SJCRH30 (cell line): ENCODE measurements around the gene CYB5R2. TPM values are rescaled to one million over a fixed set of nuclear protein-coding genes. Genes with fewer than 3 reads are reported as not detected.
A peak's percentile ranks its signal among the peaks of the same experiment; 100 is the strongest.

ENCODE experiments used
- DNase-seq, 2 experiments: peaks; one replicate each; pipeline ENCODE4 v3.0.0-alpha.2; 2015 to 2020
- H3K27ac ChIP-seq: fragments of 250-450 bp; sonication (Bioruptor Pico); 2 replicates; pipeline ENCODE4 v1.5.1; 2020; ENCODE audit warnings: mild to moderate bottlenecking, moderate library complexity
- H3K27me3 ChIP-seq: fragments of 250-450 bp; sonication (Bioruptor Pico); 2 replicates; pipeline ENCODE4 v1.5.1; 2020; ENCODE audit warnings: mild to moderate bottlenecking, moderate library complexity
- H3K36me3 ChIP-seq: fragments of 250-450 bp; sonication (Bioruptor Pico); 2 replicates; pipeline ENCODE4 v1.5.1; 2020; ENCODE audit warnings: mild to moderate bottlenecking, moderate library complexity
- H3K4me1 ChIP-seq: fragments of 250-450 bp; sonication (Bioruptor Pico); 2 replicates; pipeline ENCODE4 v1.5.1; 2020; ENCODE audit warnings: mild to moderate bottlenecking, moderate library complexity
- H3K4me3 ChIP-seq: fragments of 250-450 bp; sonication (Bioruptor Pico); 2 replicates; pipeline ENCODE4 v1.5.1; 2020; ENCODE audit warnings: mild to moderate bottlenecking, moderate library complexity
- H3K9me3 ChIP-seq: fragments of 250-450 bp; sonication (Bioruptor Pico); replicated peaks from 2 replicates; pipeline ENCODE4 v1.5.1; 2020; ENCODE audit warnings: mild to moderate bottlenecking, moderate library complexity
- total RNA-seq: library from RNA; depleted of rRNA; stranded (reverse); fragments of >200 nt; shearing (Covaris generic); gene quantifications from 2 replicates; pipeline ENCODE4 v1.2.3, GENCODE V29; 2014

CYB5R2 gene
- total RNA-seq, 1 experiment from 2014 or later: not detected

DNA sequence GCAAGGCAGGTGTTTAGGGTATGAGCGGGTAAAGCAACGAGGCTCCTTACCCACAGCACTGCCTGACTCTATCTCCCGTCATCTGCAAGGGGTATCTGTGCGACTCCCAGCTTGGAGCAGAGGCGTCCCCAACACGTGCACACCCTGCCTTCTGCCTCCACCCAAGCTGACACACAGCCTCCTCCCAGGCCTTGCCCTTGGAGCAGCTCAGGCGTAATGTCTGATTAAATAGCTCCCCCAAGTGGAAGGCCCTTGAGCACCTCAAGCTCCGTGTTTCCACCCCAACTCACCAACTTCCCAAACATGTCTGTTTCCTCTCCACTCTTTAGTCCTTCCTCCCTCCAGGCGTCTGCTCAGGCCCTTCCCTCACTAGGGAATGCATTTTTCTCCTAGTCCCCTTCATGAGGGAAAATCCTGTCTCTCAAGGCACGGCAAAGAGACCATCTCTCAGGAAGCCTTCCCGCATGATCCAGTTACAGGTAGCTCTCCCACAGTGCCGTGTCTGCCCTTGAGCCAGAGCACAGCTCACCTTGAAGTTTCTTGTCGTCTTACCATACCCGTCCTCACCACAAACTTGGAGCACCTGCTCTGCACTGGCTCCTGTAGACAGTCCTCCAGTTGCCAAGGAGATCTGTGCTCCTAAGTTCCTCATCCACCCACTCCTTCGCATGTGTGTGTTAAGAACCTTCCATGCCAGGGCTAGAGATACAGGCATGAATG lies 15.8 kb downstream of the CYB5R2 start:
- Histone ChIP-seq H3K4me3 (no peak overlapping the region), H3K27ac (no peak overlapping the region), H3K27me3 (no peaks in the 10 kb centered on the region), H3K9me3 (no peaks in the 10 kb centered on the region), H3K4me1 (no peaks in the 10 kb centered on the region), H3K36me3 (no peaks in the 10 kb centered on the region)
- peak; percentile 40 to 62 for DNase-seq

DNA sequence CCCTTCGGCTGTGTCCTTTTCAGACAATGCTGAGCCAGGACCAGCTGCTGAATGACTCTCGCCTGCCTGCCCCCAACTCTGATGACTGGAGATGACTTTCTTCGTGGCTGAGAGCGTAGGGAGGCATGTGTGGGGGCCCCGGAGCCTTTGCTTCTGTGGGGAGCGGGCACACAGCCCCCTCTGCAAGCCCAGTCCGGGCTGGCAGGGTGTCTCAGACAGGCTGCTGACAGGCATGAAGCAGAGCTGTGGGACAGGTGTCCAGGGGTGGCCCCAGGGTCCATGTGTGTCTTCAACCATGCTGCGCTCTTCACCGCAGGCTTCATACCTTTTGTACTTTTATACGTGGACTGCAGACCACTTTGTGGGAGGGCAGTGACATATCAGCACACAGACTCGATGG lies 16.6 kb downstream of the CYB5R2 start:
- H3K36me3 ChIP-seq: no peaks in the 10 kb centered on the region
- H3K27ac ChIP-seq: no peak overlapping the region
- DNase-seq: no peak
- no peaks in the 10 kb centered on the region for H3K4me1 ChIP-seq
- H3K27me3 ChIP-seq: no peaks in the 10 kb centered on the region
- H3K9me3 ChIP-seq: no peaks in the 10 kb centered on the region
- no peak overlapping the region for H3K4me3 ChIP-seq

DNA sequence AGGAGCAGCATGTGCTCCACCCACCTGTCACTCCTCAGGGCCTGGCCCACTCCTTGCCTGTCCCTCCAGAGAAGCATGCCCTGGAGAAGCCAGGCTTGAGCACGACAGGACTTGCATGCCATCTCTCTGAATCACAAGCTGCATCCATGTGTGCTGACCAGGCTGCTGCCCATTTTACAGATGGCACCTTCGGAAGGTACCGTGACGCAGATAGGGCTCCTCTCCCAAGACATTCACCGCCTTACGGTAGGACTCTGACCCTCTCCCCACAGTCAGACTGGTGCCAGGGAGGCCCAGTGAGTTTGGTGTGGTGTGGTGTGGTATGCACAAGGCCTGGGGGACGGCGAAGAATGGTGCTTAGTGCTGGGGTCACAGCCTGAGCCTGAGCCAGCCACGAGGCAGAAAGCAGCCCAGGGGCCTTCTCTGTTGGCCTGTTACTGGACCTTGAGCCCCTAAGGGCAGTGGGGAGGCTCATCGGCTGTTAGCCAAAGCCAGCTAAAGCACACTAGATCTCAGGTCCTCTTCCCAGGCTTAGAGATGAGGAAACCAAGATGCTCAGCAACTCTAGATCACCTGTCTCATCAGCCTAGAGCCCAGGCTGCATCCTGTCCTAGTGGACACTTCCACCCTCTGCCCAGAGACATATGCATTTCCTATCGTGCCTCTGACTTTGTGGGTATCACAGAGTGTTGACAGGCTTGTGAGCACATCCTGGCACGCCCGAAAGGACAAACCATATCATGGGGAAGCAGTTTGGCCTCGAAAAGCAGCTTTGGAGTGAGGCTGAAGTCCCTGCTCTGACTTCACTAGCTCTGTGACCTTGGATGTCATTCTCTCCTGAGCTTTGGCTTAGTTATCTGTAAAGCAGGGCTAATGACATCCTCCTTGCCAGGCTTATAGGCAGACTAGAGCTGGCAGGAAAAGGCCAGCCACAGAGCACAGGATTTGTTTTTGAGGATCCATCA lies 17.8 kb downstream of the CYB5R2 start:
- H3K27ac ChIP-seq: no peak overlapping the region
- no peak for DNase-seq

DNA sequence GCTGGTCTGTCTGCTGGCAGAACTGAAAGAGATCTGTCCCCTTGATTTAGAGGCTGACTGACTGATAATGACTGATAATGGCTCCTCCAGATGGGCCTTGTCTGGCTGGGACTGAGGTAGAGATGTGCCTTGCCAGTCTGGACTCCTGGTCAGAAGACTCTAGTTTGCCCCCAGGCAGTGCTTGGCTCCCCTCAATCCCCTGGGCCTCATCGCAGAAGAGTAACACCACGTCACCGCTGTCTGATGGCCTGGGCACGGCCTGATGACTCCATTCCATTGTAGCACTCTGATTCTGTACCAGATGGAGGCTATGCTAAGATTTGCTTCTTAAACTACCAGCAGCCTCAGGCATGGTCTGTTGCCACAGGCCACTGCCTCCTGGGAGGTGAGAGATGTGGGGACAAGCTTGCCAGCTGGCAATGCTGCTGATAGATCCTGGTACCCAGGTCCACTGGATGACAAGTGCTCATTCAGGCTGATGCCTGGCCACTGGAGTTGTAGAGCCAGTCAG lies 19.1 kb downstream of the CYB5R2 start:
- H3K4me1 ChIP-seq: no peaks in the 10 kb centered on the region; the same call in 1 of the 2 replicates
- no peak overlapping the region for H3K4me3 ChIP-seq
- no peak for DNase-seq
- H3K9me3 ChIP-seq: no peaks in the 10 kb centered on the region
- H3K27me3 ChIP-seq: no peaks in the 10 kb centered on the region
- no peak overlapping the region for H3K27ac ChIP-seq
- H3K36me3 ChIP-seq: no peaks in the 10 kb centered on the region

More for the DNA sequence above, 17.8 kb downstream of the CYB5R2 start:
- no peaks in the 10 kb centered on the region for H3K27me3 ChIP-seq
- H3K36me3 ChIP-seq: no peaks in the 10 kb centered on the region
- no peaks in the 10 kb centered on the region for H3K9me3 ChIP-seq
- no peaks in the 10 kb centered on the region; the same call in 1 of the 2 replicates for H3K4me1 ChIP-seq
- H3K4me3 ChIP-seq: no peak overlapping the region

DNA sequence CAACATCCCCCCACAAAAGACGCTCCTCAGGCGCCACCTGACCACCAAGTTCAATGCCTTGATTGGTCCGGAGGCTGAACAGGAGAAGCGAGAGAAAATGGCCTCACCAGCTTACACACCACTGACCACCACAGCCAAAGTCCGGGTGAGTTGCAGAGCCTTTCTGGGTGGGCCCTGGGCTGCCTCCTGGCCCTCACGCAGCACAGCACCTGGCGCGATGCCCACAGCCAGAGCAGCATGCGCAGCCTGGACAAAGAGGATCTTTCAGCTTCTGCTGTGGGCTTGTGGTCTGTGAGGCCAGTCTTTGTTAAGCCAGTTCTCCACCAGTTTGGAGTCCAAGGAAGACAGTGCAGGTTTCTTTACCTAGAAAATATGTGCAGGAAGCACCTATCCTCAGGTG lies 21.6 kb downstream of the CYB5R2 start:
- DNase-seq: peak in 1 of 2 experiments; percentile 22
- Histone ChIP-seq H3K36me3 (no peaks in the 10 kb centered on the region), H3K27ac (no peak overlapping the region), H3K4me1 (no peaks in the 10 kb centered on the region; the same call in 1 of the 2 replicates), H3K9me3 (no peaks in the 10 kb centered on the region), H3K4me3 (no peak overlapping the region), H3K27me3 (no peaks in the 10 kb centered on the region)

DNA sequence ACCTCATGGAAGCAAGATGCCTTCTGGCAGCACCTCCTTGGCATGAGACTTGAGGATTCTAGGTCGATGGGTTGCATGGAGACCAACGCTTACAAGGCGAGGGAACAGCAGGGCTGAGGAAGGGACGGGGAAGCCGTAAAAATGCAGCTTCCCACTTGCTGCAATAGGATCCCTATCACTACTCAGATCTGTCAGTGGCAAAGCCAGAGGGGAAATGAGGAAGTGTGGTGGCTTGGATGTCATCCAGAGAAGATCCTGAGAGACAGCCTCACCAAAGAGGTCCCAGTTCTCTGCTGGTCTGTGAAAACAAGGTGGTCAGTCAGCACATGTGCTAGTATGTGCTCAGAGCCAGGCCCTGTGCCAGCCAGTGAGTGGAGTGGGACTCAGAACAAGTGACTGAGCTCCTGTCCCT lies 22.2 kb downstream of the CYB5R2 start:
- no peak overlapping the region for H3K4me3 ChIP-seq
- H3K4me1 ChIP-seq: no peaks in the 10 kb centered on the region; the same call in 1 of the 2 replicates
- DNase-seq: peak; percentile 27 to 47
- H3K27ac ChIP-seq: no peak overlapping the region
- no peaks in the 10 kb centered on the region for H3K36me3 ChIP-seq
- no peaks in the 10 kb centered on the region for H3K9me3 ChIP-seq
- H3K27me3 ChIP-seq: no peaks in the 10 kb centered on the region

DNA sequence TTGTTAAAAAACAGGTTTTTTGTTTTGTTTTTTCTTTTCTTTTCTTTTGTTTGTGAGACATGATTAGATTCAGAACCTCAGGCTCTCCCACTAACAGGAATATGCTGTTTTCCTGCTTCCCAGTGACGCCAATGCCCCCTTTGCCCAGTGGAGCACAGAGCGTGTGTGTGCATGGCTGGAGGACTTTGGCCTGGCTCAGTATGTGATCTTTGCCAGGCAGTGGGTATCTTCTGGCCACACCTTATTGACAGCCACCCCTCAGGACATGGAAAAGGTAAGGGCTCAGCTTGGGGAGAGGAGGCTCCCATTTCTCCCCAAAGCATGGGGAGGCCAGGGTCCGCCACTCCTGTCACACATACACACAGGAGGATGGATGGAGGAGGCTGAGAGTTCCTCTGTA lies 25.0 kb downstream of the CYB5R2 start:
- no peaks in the 10 kb centered on the region; the same call in 1 of the 2 replicates for H3K4me1 ChIP-seq
- no peak for DNase-seq
- no peak overlapping the region for H3K4me3 ChIP-seq
- no peaks in the 10 kb centered on the region for H3K9me3 ChIP-seq
- H3K27me3 ChIP-seq: no peaks in the 10 kb centered on the region
- no peak overlapping the region for H3K27ac ChIP-seq
- H3K36me3 ChIP-seq: no peaks in the 10 kb centered on the region

DNA sequence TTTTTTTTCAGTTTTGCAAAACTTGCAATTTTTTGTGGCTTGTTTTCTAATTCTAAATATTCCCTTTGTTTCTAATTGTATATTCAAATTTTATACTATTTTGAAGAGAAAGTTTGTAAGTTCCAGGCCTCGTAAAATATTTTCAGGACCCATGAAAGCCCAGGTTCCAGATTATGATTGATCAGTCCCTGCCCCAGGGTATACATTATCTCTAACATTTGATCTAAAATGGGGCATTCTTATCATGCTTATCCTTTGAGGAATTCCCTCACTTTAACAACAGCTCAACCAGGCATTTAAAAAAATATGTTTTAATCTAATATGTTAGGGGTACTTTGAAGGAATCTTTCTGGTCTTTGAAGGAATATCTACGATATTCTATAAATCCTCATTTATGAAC lies 26.4 kb downstream of the CYB5R2 start:
- DNase-seq: no peak
- Histone ChIP-seq H3K27ac (no peak overlapping the region), H3K36me3 (no peaks in the 10 kb centered on the region), H3K9me3 (no peaks in the 10 kb centered on the region), H3K4me1 (no peaks in the 10 kb centered on the region; the same call in 1 of the 2 replicates), H3K27me3 (no peaks in the 10 kb centered on the region), H3K4me3 (no peak overlapping the region)

DNA sequence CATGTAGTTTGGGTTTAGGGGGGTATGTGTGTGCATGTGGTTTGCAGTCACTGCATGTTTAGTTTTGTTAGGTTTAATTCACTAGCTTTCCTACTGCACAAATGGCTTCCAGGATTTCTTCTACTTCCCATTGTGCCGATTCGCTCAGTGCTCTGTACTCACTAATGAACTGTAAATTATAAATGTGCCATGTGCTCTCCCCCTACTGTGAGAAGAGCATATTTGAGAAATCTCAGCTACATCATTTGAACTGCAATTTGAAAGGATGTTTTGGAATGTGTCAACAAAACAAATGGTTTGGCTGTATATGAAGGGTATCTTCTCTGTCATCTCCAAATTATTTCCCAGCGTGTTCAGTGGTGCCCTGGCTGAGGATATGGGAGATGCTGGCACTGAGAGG lies 28.1 kb downstream of the CYB5R2 start:
- H3K4me1 ChIP-seq: no peaks in the 10 kb centered on the region
- DNase-seq: no peak
- no peaks in the 10 kb centered on the region for H3K36me3 ChIP-seq
- H3K9me3 ChIP-seq: no peaks in the 10 kb centered on the region
- no peak overlapping the region for H3K4me3 ChIP-seq
- no peak overlapping the region for H3K27ac ChIP-seq
- H3K27me3 ChIP-seq: no peaks in the 10 kb centered on the region

DNA sequence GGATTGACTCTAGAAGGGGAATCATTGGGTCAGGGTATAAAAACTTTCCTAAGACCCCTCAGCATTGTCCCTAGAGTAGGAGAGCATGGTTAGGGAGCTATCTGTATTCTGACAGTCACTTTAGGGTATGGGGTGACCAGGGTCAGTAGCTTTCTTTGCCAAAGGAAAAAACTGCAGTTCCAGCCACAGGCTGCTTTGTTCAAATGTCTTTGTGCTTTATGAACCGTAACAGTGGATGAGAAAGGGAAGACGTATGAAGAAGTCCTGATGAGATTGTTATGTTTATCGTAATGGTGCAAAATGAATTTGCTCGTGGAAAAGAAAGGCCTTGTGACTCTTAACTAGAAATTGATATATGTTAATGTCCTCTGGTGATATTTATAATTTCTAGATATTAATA lies 30.0 kb downstream of the CYB5R2 start:
- no peak for DNase-seq
- H3K4me3 ChIP-seq: no peak overlapping the region
- no peaks in the 10 kb centered on the region for H3K27me3 ChIP-seq
- H3K9me3 ChIP-seq: no peaks in the 10 kb centered on the region
- H3K36me3 ChIP-seq: no peaks in the 10 kb centered on the region
- H3K4me1 ChIP-seq: no peaks in the 10 kb centered on the region
- H3K27ac ChIP-seq: no peak overlapping the region

DNA sequence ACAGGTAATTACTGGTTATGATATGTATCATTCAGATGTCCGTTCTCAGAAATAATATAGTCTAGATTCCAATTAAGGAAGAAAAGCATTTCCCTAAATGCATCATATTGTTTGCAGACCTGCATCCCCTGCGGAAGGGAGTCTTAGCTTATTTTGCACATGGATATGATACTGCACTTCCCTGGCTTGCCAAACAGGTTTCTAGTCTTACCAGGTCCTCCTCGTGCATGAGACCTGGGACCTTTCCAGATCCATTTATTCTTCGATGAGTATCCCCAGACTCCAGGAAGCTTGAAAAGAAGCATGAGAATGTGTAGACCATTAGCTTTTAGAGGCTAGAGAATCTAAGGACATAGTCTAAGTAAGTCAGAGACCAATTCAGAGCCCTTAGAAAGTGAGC lies 30.6 kb downstream of the CYB5R2 start:
- H3K36me3 ChIP-seq: no peaks in the 10 kb centered on the region

DNA sequence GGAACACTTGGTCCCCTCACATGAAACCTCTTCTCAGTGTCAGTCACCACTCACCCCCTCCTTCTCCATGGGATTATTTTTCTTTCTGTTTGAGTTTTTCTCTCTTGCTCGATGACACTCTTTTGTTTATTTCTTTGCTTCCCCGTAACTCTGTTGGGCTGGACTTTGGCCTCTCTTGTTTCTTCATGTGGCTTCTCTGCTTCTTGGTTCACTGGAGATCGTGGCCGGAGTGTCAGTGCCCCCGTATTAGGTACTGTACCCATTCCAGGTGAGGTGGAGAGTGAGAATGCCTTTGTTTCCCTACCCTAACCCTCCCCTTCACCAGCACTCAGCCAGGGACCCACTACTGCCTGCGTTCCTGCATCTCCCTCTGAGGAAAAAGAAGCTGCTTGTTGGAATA lies 32.5 kb downstream of the CYB5R2 start:
- H3K27me3 ChIP-seq: no peaks in the 10 kb centered on the region
- DNase-seq: no peak
- no peak overlapping the region for H3K27ac ChIP-seq
- no peaks in the 10 kb centered on the region for H3K9me3 ChIP-seq
- no peaks in the 10 kb centered on the region for H3K36me3 ChIP-seq
- H3K4me3 ChIP-seq: no peak overlapping the region
- no peaks in the 10 kb centered on the region for H3K4me1 ChIP-seq

More for the DNA sequence above, 30.6 kb downstream of the CYB5R2 start:
- Histone ChIP-seq H3K27ac (no peak overlapping the region), H3K4me1 (no peaks in the 10 kb centered on the region), H3K27me3 (no peaks in the 10 kb centered on the region), H3K9me3 (no peaks in the 10 kb centered on the region), H3K4me3 (no peak overlapping the region)
- no peak for DNase-seq

DNA sequence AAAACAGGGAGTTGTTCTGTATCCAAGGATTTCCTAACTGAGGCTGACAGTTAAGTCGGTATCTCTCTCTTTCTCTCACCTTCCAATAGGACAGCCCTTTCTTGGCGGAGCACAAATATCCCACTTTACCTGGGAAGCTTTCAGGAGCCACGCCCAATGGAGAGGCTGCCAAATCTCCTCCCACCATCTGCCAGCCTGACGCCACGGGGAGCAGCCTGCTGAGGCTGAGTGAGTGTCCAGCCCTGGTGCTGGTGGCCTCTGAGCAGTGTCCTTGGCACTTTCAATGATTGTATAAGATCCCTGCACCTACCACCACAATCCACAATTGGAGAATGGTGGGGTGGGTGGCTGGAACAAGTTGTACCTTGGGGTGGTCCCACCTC lies 33.7 kb downstream of the CYB5R2 start:
- no peaks in the 10 kb centered on the region for H3K9me3 ChIP-seq
- H3K4me1 ChIP-seq: no peaks in the 10 kb centered on the region
- H3K36me3 ChIP-seq: no peaks in the 10 kb centered on the region
- no peaks in the 10 kb centered on the region for H3K27me3 ChIP-seq
- no peak for DNase-seq
- no peak overlapping the region for H3K4me3 ChIP-seq
- no peak overlapping the region for H3K27ac ChIP-seq

DNA sequence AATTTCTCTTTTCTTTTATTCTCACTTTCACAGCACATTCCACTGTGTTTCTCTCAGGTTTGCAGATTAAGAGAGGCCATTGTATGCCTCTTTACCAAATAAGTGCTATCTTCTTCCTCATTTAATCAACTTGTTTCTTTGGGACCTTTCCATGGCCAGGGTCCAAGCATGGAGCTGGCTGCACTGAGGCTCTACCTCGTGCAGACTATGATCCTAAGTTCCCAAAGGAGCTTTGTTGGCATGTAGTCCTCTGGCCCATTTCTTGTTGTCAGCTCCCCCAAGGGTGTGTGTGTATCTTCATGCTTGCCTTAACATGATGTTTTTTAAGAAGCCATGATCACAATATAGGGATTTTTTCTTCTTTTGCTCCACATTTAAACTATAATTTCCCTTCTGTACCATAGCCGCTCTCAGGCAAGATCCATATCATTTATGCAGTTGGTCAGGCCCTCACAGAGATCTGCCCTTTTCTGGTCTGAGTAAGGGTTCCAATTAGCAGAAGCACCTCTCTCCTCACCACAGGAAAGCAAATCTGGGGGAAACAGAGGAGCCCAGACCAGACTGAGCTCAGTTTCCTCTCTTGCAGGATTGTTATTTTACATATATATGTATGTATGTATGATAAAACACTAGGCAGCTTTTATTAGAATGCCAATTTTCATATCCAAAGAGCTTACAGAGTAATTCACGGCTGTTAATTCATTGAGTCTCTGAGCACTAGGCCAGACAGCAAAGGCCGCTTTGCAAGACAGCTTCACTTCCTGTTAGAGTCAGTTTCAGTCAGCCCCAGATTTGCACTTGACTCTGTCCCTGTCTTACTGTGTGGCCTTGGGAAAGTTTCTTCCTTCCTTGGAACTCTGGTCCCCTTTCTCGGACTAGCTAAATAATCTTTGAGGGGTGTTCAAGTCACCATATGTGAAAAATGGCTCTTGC lies 34.3 kb downstream of the CYB5R2 start:
- no peaks in the 10 kb centered on the region for H3K4me1 ChIP-seq
- no peaks in the 10 kb centered on the region for H3K9me3 ChIP-seq
- no peak overlapping the region for H3K4me3 ChIP-seq
- no peak overlapping the region for H3K27ac ChIP-seq
- no peaks in the 10 kb centered on the region for H3K27me3 ChIP-seq
- no peaks in the 10 kb centered on the region for H3K36me3 ChIP-seq
- no peak for DNase-seq
